ENCODE results near the gene RIPOR2. TPM values are rescaled to one million over a fixed set of nuclear protein-coding genes. Genes with fewer than 3 reads are reported as not detected.
"Not testable (repeated sequence)": the region's sequence is repeated elsewhere in the genome, so short reads cannot be mapped to it uniquely, and the experiment has no call there.

RIPOR2 gene
- total RNA-seq, 2 experiments from 2014 or later: 88.3 to 96.3 TPM

DNA sequence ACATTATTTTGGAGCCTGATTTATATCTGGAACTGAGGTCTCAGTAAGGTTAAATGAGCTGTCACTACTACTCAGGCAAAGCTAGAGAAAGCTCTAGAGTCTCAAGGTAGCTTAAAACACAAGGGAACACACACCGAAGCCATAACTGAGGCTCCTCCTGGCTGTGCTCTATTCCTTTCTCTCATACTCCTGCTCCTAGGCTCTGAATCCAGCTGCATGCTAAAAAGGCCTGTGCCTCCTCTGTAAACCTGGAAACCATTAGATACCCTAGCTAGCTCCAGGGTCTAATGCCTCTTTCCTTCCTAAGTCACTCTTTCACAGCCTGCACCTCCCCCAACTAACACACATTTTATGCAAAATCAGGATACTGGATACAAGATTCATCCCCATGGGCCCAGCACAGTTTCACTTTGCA, 17.1 kb downstream of the RIPOR2 start:
- Mint-ChIP-seq H3K27me3 (no peaks in the 10 kb centered on the region), H3K4me1 (ENCODE audit: low read depth) (peaks cover 82% of the 10 kb centered on the region), H3K9me3 (no peaks in the 10 kb centered on the region), H3K36me3 (ENCODE audit: low read depth) (peaks cover 11% of the 10 kb centered on the region), H3K27ac (peak overlapping the region; percentile 94), H3K4me3 (peak overlapping the region; percentile 69)
- CTCF ChIA-PET: interaction anchor here (0.9 to 15.2 kb wide), 12 partner anchors 9 to 152 kb away, joined by 3 to 237 read pairs (median 8); partner anchors contain the start of gene RIPOR2
- intact Hi-C loops (cut with micrococcal nuclease): no loop called here
- ATAC-seq (no peak), DNase-seq (no peak)
- POLR2A ChIA-PET: interaction anchor here (0.7 to 13.3 kb wide), 10 partner anchors 8 to 88 kb away, joined by 3 to 191 read pairs (median 4); partner anchors contain the start of gene RIPOR2
- TF ChIP-seq, protein P1, sequence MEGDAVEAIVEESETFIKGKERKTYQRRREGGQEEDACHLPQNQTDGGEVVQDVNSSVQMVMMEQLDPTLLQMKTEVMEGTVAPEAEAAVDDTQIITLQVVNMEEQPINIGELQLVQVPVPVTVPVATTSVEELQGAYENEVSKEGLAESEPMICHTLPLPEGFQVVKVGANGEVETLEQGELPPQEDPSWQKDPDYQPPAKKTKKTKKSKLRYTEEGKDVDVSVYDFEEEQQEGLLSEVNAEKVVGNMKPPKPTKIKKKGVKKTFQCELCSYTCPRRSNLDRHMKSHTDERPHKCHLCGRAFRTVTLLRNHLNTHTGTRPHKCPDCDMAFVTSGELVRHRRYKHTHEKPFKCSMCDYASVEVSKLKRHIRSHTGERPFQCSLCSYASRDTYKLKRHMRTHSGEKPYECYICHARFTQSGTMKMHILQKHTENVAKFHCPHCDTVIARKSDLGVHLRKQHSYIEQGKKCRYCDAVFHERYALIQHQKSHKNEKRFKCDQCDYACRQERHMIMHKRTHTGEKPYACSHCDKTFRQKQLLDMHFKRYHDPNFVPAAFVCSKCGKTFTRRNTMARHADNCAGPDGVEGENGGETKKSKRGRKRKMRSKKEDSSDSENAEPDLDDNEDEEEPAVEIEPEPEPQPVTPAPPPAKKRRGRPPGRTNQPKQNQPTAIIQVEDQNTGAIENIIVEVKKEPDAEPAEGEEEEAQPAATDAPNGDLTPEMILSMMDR (IDR thresholded peaks at IDR 0.05): no peak

DNA sequence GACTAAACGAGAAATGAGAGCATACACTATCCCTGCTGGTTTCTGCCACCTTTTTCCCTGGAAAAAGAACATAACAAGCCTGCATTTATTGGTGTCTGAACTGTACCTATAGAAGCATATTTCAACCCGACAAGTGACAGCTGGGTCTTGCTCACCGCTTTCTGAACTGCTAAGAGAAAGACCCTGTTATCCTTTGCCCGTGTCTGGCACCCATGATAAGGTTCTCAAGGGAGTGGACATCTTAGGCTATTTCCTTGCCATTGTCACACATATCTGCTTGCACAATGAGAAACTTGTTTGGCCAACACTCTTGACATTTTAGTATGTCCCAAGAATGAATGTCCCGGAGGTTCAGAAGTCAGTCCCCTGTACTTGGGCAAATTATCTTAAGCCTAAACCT, 19.3 kb downstream of the RIPOR2 start:
- H3K4me3 Mint-ChIP-seq: no peak overlapping the region
- H3K4me1 Mint-ChIP-seq (ENCODE audit: low read depth): peaks cover 89% of the 10 kb centered on the region
- CTCF ChIA-PET: interaction anchor here (1.1 to 15.2 kb wide), 8 partner anchors 11 to 107 kb away, joined by 3 to 237 read pairs (median 5); partner anchors contain the start of gene RIPOR2
- no peak for ATAC-seq
- POLR2A ChIA-PET: interaction anchor here (1.5 to 8.6 kb wide), 5 partner anchors 7 to 20 kb away, joined by 3 to 124 read pairs (median 30); partner anchors contain the start of gene RIPOR2
- TF ChIP-seq, protein P1 (IDR thresholded peaks at IDR 0.05): no peak
- H3K36me3 Mint-ChIP-seq (ENCODE audit: low read depth): peaks cover 11% of the 10 kb centered on the region
- H3K9me3 Mint-ChIP-seq: no peaks in the 10 kb centered on the region
- intact Hi-C loops (cut with micrococcal nuclease): no loop called here
- no peaks in the 10 kb centered on the region for H3K27me3 Mint-ChIP-seq
- no peak for DNase-seq
- peak overlapping the region; percentile 96 for H3K27ac Mint-ChIP-seq

DNA sequence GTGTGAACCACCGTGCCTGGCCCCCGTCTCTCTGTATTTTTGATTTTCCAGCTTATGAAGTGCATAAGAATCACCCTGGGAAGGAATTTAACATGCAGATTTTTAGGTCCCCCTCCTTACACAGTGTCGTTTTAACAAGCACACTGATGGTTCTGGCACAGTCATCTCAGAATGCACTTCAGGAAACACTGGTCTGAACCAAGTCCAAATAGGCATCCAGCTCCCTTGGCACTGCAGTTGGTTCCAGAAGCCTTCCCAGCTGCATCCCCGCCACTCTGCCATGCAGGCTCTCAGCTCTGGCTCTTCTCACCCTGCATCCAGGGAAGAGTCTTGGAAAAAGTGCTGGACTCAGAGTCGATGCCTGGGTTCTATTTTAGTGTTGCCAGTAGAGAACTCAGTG, 20.1 kb downstream of the RIPOR2 start:
- H3K4me1 Mint-ChIP-seq (ENCODE audit: low read depth): peaks cover 81% of the 10 kb centered on the region
- CTCF ChIA-PET: interaction anchor here (1.0 to 15.2 kb wide), 8 partner anchors 10 to 102 kb away, joined by 3 to 237 read pairs (median 5); partner anchors contain the start of gene RIPOR2
- H3K27ac Mint-ChIP-seq: peak overlapping the region; percentile 96
- peaks cover 14% of the 10 kb centered on the region for H3K36me3 Mint-ChIP-seq (ENCODE audit: low read depth)
- TF ChIP-seq, protein P1 (IDR thresholded peaks at IDR 0.05): no peak
- POLR2A ChIA-PET: interaction anchor here (0.7 to 8.6 kb wide), 8 partner anchors 8 to 67 kb away, joined by 3 to 124 read pairs (median 6); partner anchors contain the start of gene RIPOR2
- intact Hi-C loops (cut with micrococcal nuclease): no loop called here
- DNase-seq: no peak
- no peak for ATAC-seq
- H3K27me3 Mint-ChIP-seq: no peaks in the 10 kb centered on the region
- H3K4me3 Mint-ChIP-seq: no peak overlapping the region
- H3K9me3 Mint-ChIP-seq: no peaks in the 10 kb centered on the region

DNA sequence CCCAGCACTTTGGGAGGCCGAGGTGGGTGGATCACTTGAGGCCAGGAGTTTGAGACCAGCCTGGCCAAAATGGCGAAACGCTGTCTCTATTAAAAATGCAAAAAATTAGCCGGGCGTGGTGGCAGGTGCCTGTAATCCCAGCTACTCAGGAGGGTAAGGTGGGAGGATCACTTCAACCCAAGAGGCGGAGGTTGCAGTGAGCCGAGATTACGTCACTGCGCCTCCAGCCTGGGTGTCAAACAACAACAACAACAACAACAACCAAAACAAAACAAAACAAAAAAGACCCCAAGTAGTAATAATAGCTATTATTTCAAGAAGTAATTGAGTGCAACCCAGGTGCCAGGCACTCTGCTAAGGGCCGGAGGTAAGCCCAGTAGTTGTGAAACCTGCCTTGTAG, 21.7 kb downstream of the RIPOR2 start:
- H3K27me3 Mint-ChIP-seq; ATAC-seq; intact Hi-C loops (cut with micrococcal nuclease); DNase-seq; H3K9me3 Mint-ChIP-seq: not testable (repeated sequence)
- ChIA-PET CTCF (interaction anchor here (6.0 to 15.2 kb wide), 3 partner anchors 15 to 78 kb away, joined by 61 to 237 read pairs (median 73); partner anchors contain the start of gene RIPOR2), POLR2A (interaction anchor here (1.0 to 8.6 kb wide), 5 partner anchors 10 to 32 kb away, joined by 4 to 191 read pairs (median 30); partner anchors contain the start of gene RIPOR2)
- H3K4me1 Mint-ChIP-seq (ENCODE audit: low read depth): peaks cover 68% of the 10 kb centered on the region
- peak overlapping the region; percentile 44 for H3K4me3 Mint-ChIP-seq
- peaks cover 11% of the 10 kb centered on the region for H3K36me3 Mint-ChIP-seq (ENCODE audit: low read depth)
- H3K27ac Mint-ChIP-seq: peak overlapping the region; percentile 96

DNA sequence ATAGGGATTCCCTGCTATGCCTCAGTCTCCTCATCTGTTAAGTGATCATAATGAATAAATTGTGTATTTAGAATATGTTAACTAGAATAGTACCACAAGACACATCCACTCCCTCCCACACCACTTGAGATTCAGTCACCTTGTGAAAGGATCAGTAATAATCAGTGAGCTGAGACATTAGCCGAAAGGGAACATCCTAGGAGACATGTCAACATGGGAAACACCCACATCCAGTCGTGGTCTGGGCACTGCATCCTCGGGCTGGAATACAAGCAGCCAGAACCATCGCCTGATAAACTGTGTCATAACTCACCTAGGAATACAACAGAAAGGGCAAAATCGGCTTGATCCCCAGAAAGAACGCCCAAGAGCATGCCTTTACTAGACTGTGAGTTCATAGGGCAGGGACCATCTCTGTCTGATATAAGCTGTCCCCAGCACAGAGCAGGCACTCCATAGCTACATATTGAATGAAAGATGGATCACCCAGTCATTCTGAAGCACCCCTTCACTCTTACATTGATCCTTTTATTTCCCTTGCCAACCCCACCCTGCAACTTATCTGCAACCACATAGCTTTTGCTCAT, 23.9 kb downstream of the RIPOR2 start:
- TF ChIP-seq, protein P1 (IDR thresholded peaks at IDR 0.05): no peak
- no peak for ATAC-seq
- H3K4me1 Mint-ChIP-seq (ENCODE audit: low read depth): peaks cover 72% of the 10 kb centered on the region
- intact Hi-C loops (cut with micrococcal nuclease): no loop called here
- POLR2A ChIA-PET: interaction anchor here (0.6 to 8.6 kb wide), 13 partner anchors 12 to 97 kb away, joined by 3 to 191 read pairs (median 4); partner anchors contain the start of gene RIPOR2
- peak overlapping the region; percentile 96 for H3K27ac Mint-ChIP-seq
- H3K4me3 Mint-ChIP-seq: peak overlapping the region; percentile 97
- H3K9me3 Mint-ChIP-seq: no peaks in the 10 kb centered on the region
- no peak for DNase-seq
- peaks cover 22% of the 10 kb centered on the region for H3K36me3 Mint-ChIP-seq (ENCODE audit: low read depth)
- CTCF ChIA-PET: interaction anchor here (0.8 to 15.2 kb wide), 19 partner anchors 8 to 159 kb away, joined by 3 to 237 read pairs (median 12); partner anchors contain the start of gene RIPOR2
- H3K27me3 Mint-ChIP-seq: no peaks in the 10 kb centered on the region
